H1 (cell line): Measurements from ENCODE around the gene SOX15. TPM values are rescaled to one million over a fixed set of nuclear protein-coding genes. Genes with fewer than 3 reads are reported as not detected.

Source experiments
- CHD7 ChIP-seq: fragments of 300-600 bp; sonication (generic); IDR thresholded peaks from 2 replicates; pipeline ENCODE4 v1.7.1; 2012; ENCODE audit warnings: low read length, moderate library complexity, mild to moderate bottlenecking, inconsistent platforms; ENCODE audit not compliant: insufficient replicate concordance
- CREB1 ChIP-seq: IDR thresholded peaks from 2 replicates; pipeline ENCODE4 v1.6.1; 2012; ENCODE audit warnings: inconsistent platforms
- CTCF ChIP-seq, 3 experiments: IDR thresholded peaks; 1 replicate in 2 of 3; 2 replicates in 1 of 3; pipeline versions ENCODE4 v1.5.1 to v1.6.1; 2011; ENCODE audit warnings: low read length in 3 of 3, mild to moderate bottlenecking in 3 of 3, inconsistent platforms in 2 of 3, low read depth in 1 of 3, moderate library complexity in 1 of 3; ENCODE audit not compliant: insufficient read depth in 1 of 3; ENCODE audit errors: control extremely low read depth in 1 of 3
- GABPA ChIP-seq: IDR thresholded peaks from 2 replicates; pipeline ENCODE4 v1.6.1; 2011; ENCODE audit warnings: mild to moderate bottlenecking, low read length, moderate library complexity, borderline replicate concordance; ENCODE audit not compliant: insufficient read depth
- MAX ChIP-seq: IDR thresholded peaks from 2 replicates; pipeline ENCODE4 v1.6.1; 2012; ENCODE audit warnings: inconsistent platforms
- RNF2 ChIP-seq: fragments of 200-900, 300-1000 bp; sonication (generic); IDR thresholded peaks from 2 replicates; pipeline ENCODE4 v1.7.1; 2016; ENCODE audit warnings: borderline replicate concordance, low read depth, mild to moderate bottlenecking, antibody characterized with exemption, low read length; ENCODE audit not compliant: poor library complexity, severe bottlenecking; ENCODE audit errors: missing control alignments
- SP4 ChIP-seq: IDR thresholded peaks from 2 replicates; pipeline ENCODE4 v1.6.1; 2012; ENCODE audit warnings: low read length, inconsistent platforms
- polyA plus RNA-seq, 7 experiments: library from polyadenylated mRNA; depleted of rRNA in 3 of 7; stranded (reverse) in 5 of 7; unstranded in 2 of 7; fragments of >200 nt in 5 of 7; fragments of 200-250 nt in 2 of 7; gene quantifications; 1 replicate in 5 of 7; 2 replicates in 1 of 7; 4 replicates in 1 of 7; pipeline versions ENCODE4 v1.2.1 to v1.2.3, GENCODE V29; 2011 to 2013; ENCODE audit warnings: missing spikeins in 2 of 7, mixed read lengths in 2 of 7
- total RNA-seq: library from RNA; stranded (reverse); fragmentation: NEBNext Ultra II Directional; extraction: Animal tissue kit (Norgen Biotek cat#: 25700); gene quantifications from 2 replicates; pipeline ENCODE4 v1.2.1, GENCODE V29; 2021

Gene SOX15
- total and polyA plus RNA-seq, 2 of the 8 experiments (the other 6 are each of a cell fraction or from before 2014, with no cell fraction given), result 14.3 to 26.8 TPM

GRCh38 chr17:7586673-7587419 lies 3.0 kb downstream of the SOX15 start (continued):
- no peak for TF ChIP-seq CHD7
- TF ChIP-seq CREB1, result no peak
- no peak for TF ChIP-seq SP4
- TF ChIP-seq MAX, result no peak
- no peak for TF ChIP-seq GABPA
- peak; percentile 23 to 64 (median 63); a peak in 3 of 4 replicates for TF ChIP-seq CTCF (IDR thresholded peaks at IDR 0.05; ENCODE audit: control extremely low read depth in 1 of 3, insufficient read depth in 1 of 3, low read depth in 1 of 3, low read length in 3 of 3)
- no peak for TF ChIP-seq RNF2
